ENCODE results near the gene AIFM2.

AIFM2 gene

GRCh38 chr10:70096016-70096704 is 36.5 kb downstream of the AIFM2 start:
- Histone ChIP-seq H3K4me1 (no peaks in the 10 kb centered on the region), H3K9me3 (no peaks in the 10 kb centered on the region), H3K4me3 (ENCODE audit: low read depth, low read length) (no peak overlapping the region), H3K27me3 (no peaks in the 10 kb centered on the region), H3K36me3 (peaks cover 26% of the 10 kb centered on the region)
- no peak for TF ChIP-seq CTCF (IDR thresholded peaks at IDR 0.05; ENCODE audit: low read depth, low read length)
- DNase-seq, result no peak

- Histone ChIP-seq H3K4me1 (no peaks in the 10 kb centered on the region), H3K4me3 (ENCODE audit: low read depth, low read length) (no peak overlapping the region), H3K27me3 (no peaks in the 10 kb centered on the region), H3K9me3 (no peaks in the 10 kb centered on the region), H3K36me3 (peaks cover 28% of the 10 kb centered on the region)
- no peak for TF ChIP-seq CTCF (IDR thresholded peaks at IDR 0.05; ENCODE audit: low read depth, low read length)
- no peak for DNase-seq
Observed at GRCh38 chr10:70094250-70094649, 38.4 kb downstream of the AIFM2 start.

DNA sequence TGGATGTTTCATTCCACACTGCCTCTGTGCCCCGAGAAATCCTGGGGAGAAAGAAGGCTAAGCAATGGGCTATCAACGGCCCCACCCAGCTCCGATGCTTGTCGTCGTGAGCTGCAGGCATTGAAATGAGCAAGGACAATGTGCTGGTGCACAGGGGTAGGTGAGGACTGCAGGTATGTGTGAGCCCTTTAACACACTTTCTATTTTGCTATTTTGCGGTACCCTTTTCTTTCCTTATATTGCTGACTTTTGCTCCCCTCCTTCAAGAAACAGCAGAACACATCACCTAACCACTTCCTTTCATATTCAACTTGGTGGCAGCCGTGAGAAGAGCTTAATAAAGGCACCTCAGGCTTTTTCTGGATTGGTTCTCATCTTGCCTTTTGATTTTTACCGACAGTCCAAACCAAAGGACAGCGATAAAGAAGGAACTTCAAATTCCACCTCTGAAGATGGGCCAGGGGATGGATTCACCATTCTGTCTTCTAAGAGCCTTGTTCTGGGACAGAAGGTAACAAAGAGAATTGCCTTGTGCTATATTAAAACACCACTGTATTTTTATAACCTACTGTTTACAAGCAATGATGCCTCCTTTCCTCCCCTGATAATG is 39.2 kb downstream of the AIFM2 start:
- Histone ChIP-seq H3K27me3 (no peaks in the 10 kb centered on the region), H3K36me3 (peaks cover 28% of the 10 kb centered on the region), H3K4me3 (ENCODE audit: low read depth, low read length) (no peak overlapping the region), H3K9me3 (no peaks in the 10 kb centered on the region), H3K4me1 (no peaks in the 10 kb centered on the region)
- no peak for TF ChIP-seq CTCF (IDR thresholded peaks at IDR 0.05; ENCODE audit: low read depth, low read length)
- DNase-seq, result no peak

DNA sequence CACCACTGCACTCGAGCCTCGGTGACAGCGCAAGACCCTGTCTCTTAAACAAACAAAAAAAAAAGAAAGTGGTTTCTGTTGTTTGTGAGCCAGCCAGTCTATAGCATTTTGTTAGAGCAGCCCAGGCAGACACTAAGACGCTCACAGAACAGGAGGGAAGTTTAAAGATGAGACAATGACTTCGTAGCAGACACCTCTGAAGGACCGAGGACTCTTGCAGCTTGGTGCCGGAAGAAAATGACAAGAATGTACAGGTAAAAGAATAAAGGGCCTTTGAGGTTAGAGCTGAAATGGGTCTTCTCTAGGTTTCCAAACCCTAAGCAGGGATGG is 40.3 kb downstream of the AIFM2 start:
- H3K4me1 ChIP-seq, result no peaks in the 10 kb centered on the region
- TF ChIP-seq CTCF (IDR thresholded peaks at IDR 0.05; ENCODE audit: low read depth, low read length), result no peak
- peaks cover 28% of the 10 kb centered on the region for H3K36me3 ChIP-seq
- no peak overlapping the region for H3K4me3 ChIP-seq (ENCODE audit: low read depth, low read length)
- DNase-seq, result no peak
- no peaks in the 10 kb centered on the region for H3K27me3 ChIP-seq
- H3K9me3 ChIP-seq, result no peaks in the 10 kb centered on the region

- Histone ChIP-seq H3K27me3 (no peaks in the 10 kb centered on the region), H3K4me1 (no peaks in the 10 kb centered on the region), H3K9me3 (no peaks in the 10 kb centered on the region), H3K36me3 (peaks cover 28% of the 10 kb centered on the region), H3K4me3 (ENCODE audit: low read depth, low read length) (no peak overlapping the region)
- no peak for TF ChIP-seq CTCF (IDR thresholded peaks at IDR 0.05; ENCODE audit: low read depth, low read length)
- DNase-seq, result no peak
Observed at GRCh38 chr10:70090951-70091350, 41.7 kb downstream of the AIFM2 start.

GRCh38 chr10:70090013-70090412 is 42.6 kb downstream of the AIFM2 start:
- peaks cover 28% of the 10 kb centered on the region for H3K36me3 ChIP-seq
- H3K9me3 ChIP-seq, result no peaks in the 10 kb centered on the region
- H3K4me3 ChIP-seq (ENCODE audit: low read depth, low read length), result no peak overlapping the region
- TF ChIP-seq CTCF (IDR thresholded peaks at IDR 0.05; ENCODE audit: low read depth, low read length), result no peak
- no peak for DNase-seq
- H3K4me1 ChIP-seq, result no peaks in the 10 kb centered on the region
- no peaks in the 10 kb centered on the region for H3K27me3 ChIP-seq

All from BE2C (cell line).